Measurements from ENCODE around the gene VCPKMT.
"Not testable (repeated sequence)": the region's sequence is repeated elsewhere in the genome, so short reads cannot be mapped to it uniquely, and the experiment has no call there.

VCPKMT gene

GRCh38 chr14:50082784-50083466 is 33.4 kb downstream of the VCPKMT start:
- no peak overlapping the region for H3K4me3 ChIP-seq (ENCODE audit: low read depth, low read length)
- no peak for DNase-seq (ENCODE audit: low read depth)

GRCh38 chr14:50082308-50082742 is 34.0 kb downstream of the VCPKMT start:
- H3K4me3 ChIP-seq (ENCODE audit: low read depth, low read length), result no peak overlapping the region
- no peak for DNase-seq (ENCODE audit: low read depth)
- no peak for TF ChIP-seq CTCF (IDR thresholded peaks at IDR 0.05; ENCODE audit: control insufficient read depth, extremely low read depth, insufficient read depth)

More at GRCh38 chr14:50082784-50083466, 33.4 kb downstream of the VCPKMT start:
- no peak for TF ChIP-seq CTCF (IDR thresholded peaks at IDR 0.05; ENCODE audit: control insufficient read depth, extremely low read depth, insufficient read depth)

- not testable (repeated sequence) for DNase-seq (ENCODE audit: low read depth); H3K4me3 ChIP-seq (ENCODE audit: low read depth, low read length)
These were observed 37.3 kb downstream of the VCPKMT start for GRCh38 chr14:50079103-50079502.

GRCh38 chr14:50073663-50074062 is 42.7 kb downstream of the VCPKMT start:
- not testable (repeated sequence) for H3K4me3 ChIP-seq (ENCODE audit: low read depth, low read length); DNase-seq (ENCODE audit: low read depth)

- TF ChIP-seq CTCF (IDR thresholded peaks at IDR 0.05; ENCODE audit: control insufficient read depth, extremely low read depth, insufficient read depth), result no peak
- H3K4me3 ChIP-seq (ENCODE audit: low read depth, low read length), result no peak overlapping the region
- no peak for DNase-seq (ENCODE audit: low read depth)
These were observed 44.0 kb downstream of the VCPKMT start for GRCh38 chr14:50072395-50072794.

GRCh38 chr14:50070840-50071548 is 45.4 kb downstream of the VCPKMT start:
- H3K4me3 ChIP-seq (ENCODE audit: low read depth, low read length), result no peak overlapping the region
- no peak for DNase-seq (ENCODE audit: low read depth)
- TF ChIP-seq CTCF (IDR thresholded peaks at IDR 0.05; ENCODE audit: control insufficient read depth, extremely low read depth, insufficient read depth), result no peak

GRCh38 chr14:50070230-50070629 is 46.1 kb downstream of the VCPKMT start:
- H3K4me3 ChIP-seq (ENCODE audit: low read depth, low read length), result no peak overlapping the region
- no peak for TF ChIP-seq CTCF (IDR thresholded peaks at IDR 0.05; ENCODE audit: control insufficient read depth, extremely low read depth, insufficient read depth)
- no peak for DNase-seq (ENCODE audit: low read depth)

GRCh38 chr14:50069325-50069724 is 47.0 kb downstream of the VCPKMT start:
- DNase-seq (ENCODE audit: low read depth), result no peak
- TF ChIP-seq CTCF (IDR thresholded peaks at IDR 0.05; ENCODE audit: control insufficient read depth, extremely low read depth, insufficient read depth), result no peak
- no peak overlapping the region for H3K4me3 ChIP-seq (ENCODE audit: low read depth, low read length)

Data from LNCaP clone FGC (cell line).